SK-N-SH (cell line): ENCODE measurements around the gene MACO1. TPM values are rescaled to one million over a fixed set of nuclear protein-coding genes. Genes with fewer than 3 reads are reported as not detected.

ENCODE experiments used
- CTCF ChIA-PET: fragments of 300-600, 350-600 bp; formaldehyde crosslinking; extraction: SDS; loops from one replicate; lab custom pipeline; 2021; lab: Yijun Ruan, JAX
- POLR2A ChIA-PET: fragments of 350-600 bp; sonication (Branson Sonifier 250); formaldehyde crosslinking; extraction: SDS; loops from one replicate; lab custom pipeline; 2020; ENCODE audit warnings: antibody characterized with exemption, inconsistent platforms; lab: Yijun Ruan, JAX
- DNase-seq: peaks from one replicate; pipeline ENCODE4 v3.0.0; 2012
- H2AFZ ChIP-seq: fragments of 200-600 bp; sonication (generic); 2 replicates; pipeline ENCODE4 v1.8.1; 2016; ENCODE audit warnings: antibody characterized with exemption, mild to moderate bottlenecking, low read depth
- H3F3A ChIP-seq: fragments of 200-600 bp; sonication (generic); replicated peaks from 2 replicates; pipeline ENCODE3; 2016; ENCODE audit warnings: antibody characterized with exemption, mild to moderate bottlenecking; ENCODE audit not compliant: insufficient read depth
- H3K27ac ChIP-seq, 2 experiments: fragments of 200-500 bp in 1 of 2; fragments of 200-600 bp in 1 of 2; sonication (Bioruptor generic) in 1 of 2; sonication (generic), shearing (Covaris generic) in 1 of 2; 2 replicates each; pipeline versions ENCODE4 v1.5.1 to v1.6.1; 2014 to 2016; ENCODE audit warnings: low read depth in 2 of 2, inconsistent platforms in 1 of 2, low read length in 1 of 2, mild to moderate bottlenecking in 1 of 2, mixed read lengths in 1 of 2
- H3K27me3 ChIP-seq: fragments of 200-600 bp; sonication (generic), shearing (Covaris generic); 2 replicates; pipeline ENCODE4 v1.6.1; 2016; ENCODE audit warnings: mixed run types; ENCODE audit not compliant: insufficient read depth
- H3K36me3 ChIP-seq, 2 experiments: fragments of 200-500 bp in 1 of 2; fragments of 200-600 bp in 1 of 2; sonication (Bioruptor generic) in 1 of 2; sonication (generic) in 1 of 2; replicated peaks in 1 of 2; 2 replicates each; pipeline versions ENCODE3 to v1.5.1; 2014 to 2016; ENCODE audit warnings: low read length in 1 of 2, mild to moderate bottlenecking in 1 of 2; ENCODE audit not compliant: insufficient read depth in 2 of 2, control insufficient read depth in 1 of 2
- H3K4me1 ChIP-seq, 2 experiments: fragments of 200-500 bp in 1 of 2; fragments of 200-600 bp in 1 of 2; sonication (Bioruptor generic) in 1 of 2; sonication (generic), shearing (Covaris generic) in 1 of 2; 2 replicates each; pipeline versions ENCODE4 v1.5.1 to v1.6.1; 2014 to 2016; ENCODE audit warnings: low read depth in 1 of 2, low read length in 1 of 2, mixed run types in 1 of 2; ENCODE audit not compliant: insufficient read depth in 2 of 2, control insufficient read depth in 1 of 2
- H3K4me2 ChIP-seq: fragments of 200-600 bp; sonication (generic), shearing (Covaris generic); 2 replicates; pipeline ENCODE4 v1.6.1; 2017; ENCODE audit warnings: mixed run types
- H3K4me3 ChIP-seq, 2 experiments: fragments of 200-500 bp in 1 of 2; fragments of 200-600 bp in 1 of 2; sonication (Bioruptor generic) in 1 of 2; sonication (generic), shearing (Covaris generic) in 1 of 2; 2 replicates each; pipeline versions ENCODE4 v1.5.1 to v1.8.1; 2014 to 2016; ENCODE audit warnings: low read depth in 2 of 2, inconsistent platforms in 1 of 2, low read length in 1 of 2, mild to moderate bottlenecking in 1 of 2, mixed read lengths in 1 of 2, moderate library complexity in 1 of 2
- H3K79me2 ChIP-seq: fragments of 200-600 bp; sonication (generic); 2 replicates; pipeline ENCODE4 v1.8.1; 2017; ENCODE audit warnings: mild to moderate bottlenecking; ENCODE audit not compliant: insufficient read depth
- H3K9ac ChIP-seq: fragments of 200-600 bp; sonication (generic); 2 replicates; pipeline ENCODE4 v1.6.1; 2017; ENCODE audit warnings: mixed run types
- H3K9me2 ChIP-seq: fragments of 200-600 bp; sonication (generic); 2 replicates; pipeline ENCODE4 v1.6.1; 2017; ENCODE audit warnings: mixed run types
- H3K9me3 ChIP-seq: fragments of 200-600 bp; sonication (generic); 2 replicates; pipeline ENCODE4 v1.6.1; 2017; ENCODE audit warnings: mixed run types, mild to moderate bottlenecking, moderate library complexity
- H4K20me1 ChIP-seq: fragments of 200-600 bp; sonication (generic); 2 replicates; pipeline ENCODE4 v1.6.1; 2017; ENCODE audit warnings: mild to moderate bottlenecking, mixed run types; ENCODE audit not compliant: insufficient read depth
- EP300 ChIP-seq, 2 experiments: IDR thresholded peaks; 2 replicates each; pipeline versions ENCODE4 v1.4.0 to v1.6.1; 2012; ENCODE audit warnings: borderline replicate concordance in 1 of 2, low read depth in 1 of 2, low read length in 1 of 2
- EZH2phosphoT487 ChIP-seq: fragments of 200-600 bp; sonication (generic); IDR thresholded peaks from 2 replicates; pipeline ENCODE4 v1.6.1; 2017; ENCODE audit warnings: low read depth, mixed run types, mild to moderate bottlenecking, antibody characterized with exemption, moderate library complexity, borderline replicate concordance
- FOSL2 ChIP-seq: IDR thresholded peaks from 2 replicates; pipeline ENCODE4 v1.4.0; 2012; ENCODE audit warnings: low read depth, mild to moderate bottlenecking, moderate library complexity, borderline replicate concordance
- FOXJ3 ChIP-seq: sonication (generic); formaldehyde crosslinking; IDR thresholded peaks from 2 replicates; pipeline ENCODE4 v1.5.1; 2020; ENCODE audit warnings: mild to moderate bottlenecking, missing genetic modification reagents
- FOXM1 ChIP-seq: IDR thresholded peaks from 2 replicates; pipeline ENCODE4 v1.4.0; 2012; ENCODE audit warnings: low read depth, mild to moderate bottlenecking
- GATA2 ChIP-seq: sonication (generic); formaldehyde crosslinking; IDR thresholded peaks from 2 replicates; pipeline ENCODE4 v1.5.0; 2020; ENCODE audit warnings: mild to moderate bottlenecking, missing genetic modification reagents
- JUND ChIP-seq: IDR thresholded peaks from 2 replicates; pipeline ENCODE4 v1.4.0; 2012
- MAX ChIP-seq: IDR thresholded peaks from 2 replicates; pipeline ENCODE4 v1.4.0; 2012; ENCODE audit warnings: low read depth
- MXI1 ChIP-seq: IDR thresholded peaks from 2 replicates; pipeline ENCODE4 v1.6.1; 2012; ENCODE audit warnings: mild to moderate bottlenecking, low read depth, low read length, improper control_type of control experiment
- PBX3 ChIP-seq: IDR thresholded peaks from 2 replicates; pipeline ENCODE4; 2012
- RAD21 ChIP-seq: IDR thresholded peaks from 2 replicates; pipeline ENCODE4 v1.6.1; 2012; ENCODE audit warnings: mild to moderate bottlenecking, low read length
- RXRA ChIP-seq: IDR thresholded peaks from 2 replicates; pipeline ENCODE4 v1.4.0; 2012; ENCODE audit warnings: low read depth, mild to moderate bottlenecking, borderline replicate concordance
- SIN3A ChIP-seq: IDR thresholded peaks from 2 replicates; pipeline ENCODE4 v1.6.1; 2012; ENCODE audit warnings: low read depth, mild to moderate bottlenecking, low read length, moderate library complexity, borderline replicate concordance
- ZBTB33 ChIP-seq: IDR thresholded peaks from 2 replicates; pipeline ENCODE4 v1.4.0; 2012; ENCODE audit warnings: low read depth, borderline replicate concordance
- WGBS: methylation state at CpG from one replicate; pipeline ENCODE4 v1.1.6; 2017; ENCODE audit warnings: low lambda C conversion rate; 5-methylcytosine and 5-hydroxymethylcytosine counted together
- polyA plus RNA-seq, 3 experiments: library from polyadenylated mRNA; depleted of rRNA; stranded (reverse); fragments of >200 nt; gene quantifications; 2 replicates each; pipeline ENCODE4 v1.2.3, GENCODE V29; 2012
- TF ChIP-seq, protein P1 (sequence below): fragments of 150-350 bp; IDR thresholded peaks from 2 replicates; pipeline ENCODE4 v1.6.1; 2017; ENCODE audit warnings: antibody characterized with exemption, low read length, low read depth, borderline replicate concordance
- TF ChIP-seq, protein P2 (sequence below): IDR thresholded peaks from 2 replicates; pipeline ENCODE4 v1.4.0; 2012; ENCODE audit warnings: low read depth, borderline replicate concordance

The MACO1 gene
- polyA plus RNA-seq, 1 of the 3 experiments (the other 2 are of a cell fraction): 6.9 TPM

DNA sequence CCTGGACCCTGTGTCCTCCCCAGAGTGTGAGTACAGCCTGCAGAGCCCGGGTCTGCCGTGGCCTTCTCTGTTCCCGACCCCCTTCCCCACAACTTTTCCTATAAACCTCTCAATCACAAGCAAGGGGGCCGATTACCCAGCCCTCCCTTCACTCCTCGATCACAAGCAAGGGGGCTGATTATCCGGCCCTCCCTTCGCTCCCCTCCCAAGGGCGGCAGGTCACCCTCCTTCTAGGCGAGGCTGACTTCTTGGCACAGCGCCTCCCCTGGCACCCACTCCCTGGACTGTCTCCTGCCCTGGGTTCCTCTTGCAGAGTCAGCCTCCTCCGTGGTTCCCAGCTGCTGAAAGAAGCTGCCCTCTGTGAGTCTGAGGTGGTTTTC lies 100.4 kb downstream of the MACO1 start:
- Histone ChIP-seq H3K9me3 (no peaks in the 10 kb centered on the region), H3K27ac (no peak overlapping the region), H3K4me3 (no peak overlapping the region), H3K9ac (no peak overlapping the region), H2AFZ (no peak overlapping the region), H3K4me2 (no peak overlapping the region), H3K27me3 (no peaks in the 10 kb centered on the region), H3K9me2 (no peaks in the 10 kb centered on the region), H3K36me3 (no peaks in the 10 kb centered on the region), H3K4me1 (no peaks in the 10 kb centered on the region), H3F3A (no peaks in the 10 kb centered on the region), H4K20me1 (no peaks in the 10 kb centered on the region), H3K79me2 (no peaks in the 10 kb centered on the region)
- POLR2A ChIA-PET: no interaction called here
- no peak for DNase-seq
- TF ChIP-seq MXI1 (no peak), ZBTB33 (no peak), PBX3 (no peak), FOXM1 (no peak), JUND (no peak), SIN3A (no peak), EZH2phosphoT487 (no peak), GATA2 (CRISPR knock-in tag) (no peak), EP300 (IDR thresholded peaks at IDR 0.05; ENCODE audit: borderline replicate concordance in 1 of 2, low read depth in 1 of 2, low read length in 1 of 2) (no peak), RAD21 (no peak), MAX (no peak), RXRA (no peak), FOXJ3 (CRISPR knock-in tag) (no peak), FOSL2 (no peak)
- TF ChIP-seq, protein P1, sequence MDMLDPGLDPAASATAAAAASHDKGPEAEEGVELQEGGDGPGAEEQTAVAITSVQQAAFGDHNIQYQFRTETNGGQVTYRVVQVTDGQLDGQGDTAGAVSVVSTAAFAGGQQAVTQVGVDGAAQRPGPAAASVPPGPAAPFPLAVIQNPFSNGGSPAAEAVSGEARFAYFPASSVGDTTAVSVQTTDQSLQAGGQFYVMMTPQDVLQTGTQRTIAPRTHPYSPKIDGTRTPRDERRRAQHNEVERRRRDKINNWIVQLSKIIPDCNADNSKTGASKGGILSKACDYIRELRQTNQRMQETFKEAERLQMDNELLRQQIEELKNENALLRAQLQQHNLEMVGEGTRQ: no peak
- TF ChIP-seq, protein P2, sequence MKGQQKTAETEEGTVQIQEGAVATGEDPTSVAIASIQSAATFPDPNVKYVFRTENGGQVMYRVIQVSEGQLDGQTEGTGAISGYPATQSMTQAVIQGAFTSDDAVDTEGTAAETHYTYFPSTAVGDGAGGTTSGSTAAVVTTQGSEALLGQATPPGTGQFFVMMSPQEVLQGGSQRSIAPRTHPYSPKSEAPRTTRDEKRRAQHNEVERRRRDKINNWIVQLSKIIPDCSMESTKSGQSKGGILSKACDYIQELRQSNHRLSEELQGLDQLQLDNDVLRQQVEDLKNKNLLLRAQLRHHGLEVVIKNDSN: no peak
- 80% methylated on average over 11 of the region's 11 CpGs for WGBS
- CTCF ChIA-PET: no interaction called here
